ENCODE data around the gene SLC18A3. TPM values are rescaled to one million over a fixed set of nuclear protein-coding genes. Genes with fewer than 3 reads are reported as not detected.

SLC18A3 gene
- total RNA-seq, 1 donor from 2014 or later = not detected

Other genes with a start within 250 kb of the SLC18A3 start
- not detected for gene DRGX, start 214.2 kb upstream of the SLC18A3 start, total RNA-seq
- gene ERCC6, start 71.2 kb upstream of the SLC18A3 start, total RNA-seq = 25.0 TPM
- gene CHAT, start 3.7 kb downstream of the SLC18A3 start, total RNA-seq = not detected
- not detected for gene C10orf53, start 69.3 kb downstream of the SLC18A3 start, total RNA-seq
- gene OGDHL, start 152.0 kb downstream of the SLC18A3 start, total RNA-seq = 1.9 TPM

All from Right ventricle myocardium inferior (tissue), 1 donor.